GM19397 (cell line): ENCODE data around the gene TNFRSF4.

Source experiments
- ATAC-seq: cut with Tn5 transposase; IDR thresholded peaks from one replicate; pipeline ENCODE4 v1.9.1; 2021; ENCODE audit warnings: mild to moderate bottlenecking, moderate library complexity; ENCODE audit not compliant: unreplicated experiment

Gene TNFRSF4

DNA sequence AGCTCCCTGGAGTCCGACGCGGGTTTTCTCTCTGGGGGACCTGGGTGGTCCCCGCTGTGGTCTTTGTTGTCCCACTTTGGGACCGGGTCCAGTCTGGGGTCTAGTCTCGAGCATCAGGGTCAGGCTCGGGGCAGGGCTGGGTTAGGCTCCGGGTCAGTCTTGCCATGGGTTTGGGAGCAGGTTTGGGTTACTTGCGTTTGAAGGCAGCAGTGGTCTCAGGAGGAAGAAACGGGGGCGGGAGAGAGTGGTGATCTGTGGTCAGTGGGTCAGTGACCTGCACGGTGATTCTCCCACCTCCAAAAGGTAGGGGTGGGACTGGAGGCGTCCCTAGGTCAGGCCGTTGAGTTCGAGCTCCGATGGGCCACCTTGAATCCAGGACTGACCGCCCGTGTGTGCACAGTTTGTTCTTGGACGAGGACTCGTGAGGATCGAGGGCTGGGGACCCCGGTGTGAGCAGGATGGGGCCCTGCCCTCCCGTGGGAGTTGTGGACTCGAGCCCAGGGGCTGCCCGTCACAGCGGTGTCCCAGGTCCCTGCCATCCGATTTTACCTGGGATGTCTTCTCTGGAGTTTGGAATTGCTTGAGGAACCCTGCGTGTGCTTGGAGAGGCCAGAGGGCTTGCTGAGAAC, 20.3 kb upstream of the TNFRSF4 start:
- no peak for ATAC-seq

DNA sequence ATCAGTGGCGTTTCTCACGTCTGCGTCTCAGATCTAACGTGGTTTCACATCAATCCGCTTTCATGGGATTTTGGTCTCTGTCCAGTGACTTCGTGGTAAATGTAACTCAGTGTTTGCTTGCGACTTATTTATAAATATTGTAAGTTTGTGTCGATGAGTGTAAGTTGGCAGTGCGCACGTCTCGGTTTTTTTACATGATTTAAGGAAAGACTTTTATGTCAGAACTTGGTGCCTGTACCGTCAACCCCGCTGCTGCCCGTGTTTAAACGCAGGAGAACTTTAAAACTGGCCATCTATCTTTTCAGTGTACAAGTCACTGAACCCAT, 19.6 kb upstream of the TNFRSF4 start:
- ATAC-seq = no peak

- ATAC-seq = no peak
Measured at GRCh38 chr1:1232796-1233566, 19.0 kb upstream of the TNFRSF4 start.

DNA sequence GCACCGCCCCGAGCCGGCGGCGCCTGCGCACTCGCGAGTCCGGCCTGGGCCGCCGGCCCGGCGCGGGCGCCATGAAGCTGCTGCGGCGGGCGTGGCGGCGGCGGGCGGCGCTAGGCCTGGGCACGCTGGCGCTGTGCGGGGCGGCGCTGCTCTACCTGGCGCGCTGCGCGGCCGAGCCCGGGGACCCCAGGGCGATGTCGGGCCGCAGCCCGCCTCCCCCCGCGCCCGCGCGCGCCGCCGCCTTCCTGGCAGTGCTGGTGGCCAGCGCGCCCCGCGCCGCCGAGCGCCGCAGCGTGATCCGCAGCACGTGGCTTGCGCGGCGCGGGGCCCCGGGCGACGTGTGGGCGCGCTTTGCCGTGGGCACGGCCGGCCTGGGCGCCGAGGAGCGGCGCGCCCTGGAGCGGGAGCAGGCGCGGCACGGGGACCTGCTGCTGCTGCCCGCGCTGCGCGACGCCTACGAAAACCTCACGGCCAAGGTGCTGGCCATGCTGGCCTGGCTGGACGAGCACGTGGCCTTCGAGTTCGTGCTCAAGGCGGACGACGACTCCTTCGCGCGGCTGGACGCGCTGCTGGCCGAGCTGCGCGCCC, 18.3 kb upstream of the TNFRSF4 start, which contains the start of gene B3GALT6:
B3GALT6 (plus strand) TSS at position 30 of the 588 bp plus-strand sequence; CDS start at position 72, 42 bp downstream.
- no peak for ATAC-seq

DNA sequence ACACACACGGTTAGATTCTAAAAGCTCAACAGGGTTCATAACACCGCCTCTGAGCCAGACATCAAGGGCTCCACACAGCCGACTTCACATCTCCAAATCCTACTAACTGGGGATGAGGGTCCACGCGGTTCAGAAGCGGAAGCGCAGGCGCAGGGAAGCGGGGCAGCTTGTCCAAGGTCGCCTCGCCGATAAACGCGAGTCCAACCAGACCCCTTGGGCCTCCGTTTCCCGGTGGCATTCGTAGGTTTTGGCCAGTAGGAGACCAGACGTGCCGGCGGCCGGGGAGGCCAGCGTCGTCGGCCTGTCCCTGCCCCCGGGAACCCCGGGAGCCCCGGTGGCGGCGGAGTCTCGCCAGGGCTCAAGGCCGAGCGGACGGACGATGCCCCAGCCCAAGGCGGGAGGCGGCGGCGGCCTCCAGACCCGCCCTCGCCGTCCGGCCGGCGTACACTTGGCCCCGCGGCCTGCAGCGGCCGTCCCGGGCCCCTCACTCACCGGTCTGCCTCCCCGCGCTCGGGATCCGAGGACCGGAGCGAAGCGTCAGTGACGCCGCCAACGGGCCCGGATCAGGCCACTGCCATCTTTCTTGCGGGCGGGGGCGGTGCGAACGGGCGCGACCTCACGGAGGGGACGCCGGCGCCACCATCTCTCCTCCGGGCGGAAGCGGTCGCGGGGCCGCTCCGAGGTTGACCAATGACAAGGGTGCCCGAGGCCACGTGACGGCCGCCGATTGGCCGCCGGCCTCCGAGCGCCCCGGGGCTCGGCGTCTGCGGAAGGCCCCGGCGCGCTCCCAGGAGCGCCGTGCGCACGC, 17.7 kb upstream of the TNFRSF4 start, which contains the start of gene SDF4:
SDF4 (minus strand) TSS at position 602 of the 808 bp plus-strand sequence. CDS start 3,229 bp downstream, outside the sequence.
- peak; percentile 90 for ATAC-seq

DNA sequence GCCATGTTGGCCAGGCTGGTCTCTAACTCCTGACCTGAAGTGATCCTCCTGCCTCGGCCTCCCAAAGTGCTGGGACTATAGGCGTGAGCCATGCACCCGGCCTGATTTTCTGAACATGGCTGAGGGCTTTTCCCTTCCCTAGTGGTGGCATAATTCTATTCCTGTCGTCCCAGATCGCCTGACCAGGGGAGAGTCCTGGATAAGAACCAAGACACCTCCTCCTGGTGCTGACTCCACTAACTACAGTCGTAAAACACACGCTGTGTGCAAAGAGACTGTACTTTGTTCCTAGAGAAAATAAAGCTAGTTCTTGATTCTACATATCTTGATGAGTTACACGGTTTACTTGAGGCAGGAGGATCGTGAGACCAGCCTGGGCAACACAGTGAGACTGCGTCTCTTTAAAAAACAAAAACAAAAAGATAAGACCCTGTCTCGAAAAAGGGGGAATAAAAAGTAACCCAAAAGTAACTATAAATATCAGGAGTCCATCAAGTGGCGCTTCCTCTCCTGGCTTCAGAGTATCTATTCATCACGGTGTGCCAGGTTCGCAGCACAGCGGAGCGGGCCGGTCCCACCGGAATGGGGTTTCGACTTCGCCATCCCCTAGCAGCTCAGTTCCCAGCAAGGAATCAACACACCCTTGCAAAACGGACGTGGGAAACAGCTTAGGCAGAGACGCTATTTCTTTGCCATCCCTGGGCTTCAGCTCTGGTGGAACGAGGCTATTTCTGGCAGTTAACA, 16.9 kb upstream of the TNFRSF4 start:
- no peak for ATAC-seq

DNA sequence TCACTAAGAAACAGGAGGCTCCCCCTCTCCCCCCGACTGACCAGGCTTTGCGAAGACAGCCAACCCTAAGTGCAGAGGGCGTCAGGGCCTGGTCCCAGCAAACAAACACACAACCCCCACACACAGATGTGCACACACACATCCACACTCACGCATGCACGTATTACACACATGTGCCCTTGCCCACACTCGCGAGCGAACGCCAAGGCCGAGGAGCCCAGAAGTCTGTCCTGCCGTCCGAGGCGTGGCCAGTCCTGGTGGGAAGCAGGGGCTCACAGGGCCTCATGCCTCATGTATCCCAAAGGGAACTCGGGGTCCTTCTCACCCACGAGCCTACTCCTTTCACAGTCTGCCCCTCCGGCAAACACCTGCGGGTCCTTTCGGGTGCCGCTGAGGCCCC, 15.8 kb upstream of the TNFRSF4 start:
- ATAC-seq = no peak

- no peak for ATAC-seq
Measured at GRCh38 chr1:1228596-1229321, 14.8 kb upstream of the TNFRSF4 start.

DNA sequence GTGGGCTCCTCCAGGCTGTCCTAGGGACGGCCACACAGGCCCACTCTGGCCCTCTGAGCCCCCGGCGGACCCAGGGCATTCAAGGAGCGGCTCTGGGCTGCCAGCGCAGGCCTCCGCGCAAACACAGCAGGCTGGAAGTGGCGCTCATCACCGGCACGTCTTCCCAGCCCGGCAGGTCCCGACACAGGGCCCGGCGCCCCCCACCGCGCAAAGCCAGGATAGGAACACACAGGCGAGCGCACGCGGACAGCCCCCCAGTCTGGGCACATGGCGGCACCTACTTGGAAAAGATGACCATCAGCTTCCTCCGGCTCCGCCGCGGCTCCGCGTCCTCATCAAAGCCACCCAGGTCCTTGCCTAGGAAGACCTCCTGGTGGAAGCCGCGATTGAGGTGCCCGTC, 14.2 kb upstream of the TNFRSF4 start:
- ATAC-seq = no peak

DNA sequence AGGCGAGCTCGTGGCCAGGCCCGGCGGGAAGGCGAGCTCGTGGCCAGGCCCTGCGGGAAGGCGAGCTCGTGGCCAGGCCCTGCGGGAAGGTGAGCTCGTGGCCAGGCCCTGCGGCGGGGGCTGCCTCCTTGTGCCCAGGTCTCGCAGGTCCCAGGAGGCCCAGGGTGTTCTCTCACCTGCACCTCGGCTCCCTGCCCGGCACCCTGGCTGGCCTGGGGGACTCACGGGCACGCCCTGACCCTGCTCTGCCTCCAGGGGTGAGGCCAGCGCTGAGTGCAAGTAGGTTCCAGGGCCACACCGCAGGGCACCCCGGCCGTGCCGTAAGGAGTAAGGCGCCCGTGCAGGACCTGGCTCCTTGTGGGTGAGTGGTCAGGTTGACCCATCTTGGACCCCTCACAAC, 13.4 kb upstream of the TNFRSF4 start:
- ATAC-seq = no peak

DNA sequence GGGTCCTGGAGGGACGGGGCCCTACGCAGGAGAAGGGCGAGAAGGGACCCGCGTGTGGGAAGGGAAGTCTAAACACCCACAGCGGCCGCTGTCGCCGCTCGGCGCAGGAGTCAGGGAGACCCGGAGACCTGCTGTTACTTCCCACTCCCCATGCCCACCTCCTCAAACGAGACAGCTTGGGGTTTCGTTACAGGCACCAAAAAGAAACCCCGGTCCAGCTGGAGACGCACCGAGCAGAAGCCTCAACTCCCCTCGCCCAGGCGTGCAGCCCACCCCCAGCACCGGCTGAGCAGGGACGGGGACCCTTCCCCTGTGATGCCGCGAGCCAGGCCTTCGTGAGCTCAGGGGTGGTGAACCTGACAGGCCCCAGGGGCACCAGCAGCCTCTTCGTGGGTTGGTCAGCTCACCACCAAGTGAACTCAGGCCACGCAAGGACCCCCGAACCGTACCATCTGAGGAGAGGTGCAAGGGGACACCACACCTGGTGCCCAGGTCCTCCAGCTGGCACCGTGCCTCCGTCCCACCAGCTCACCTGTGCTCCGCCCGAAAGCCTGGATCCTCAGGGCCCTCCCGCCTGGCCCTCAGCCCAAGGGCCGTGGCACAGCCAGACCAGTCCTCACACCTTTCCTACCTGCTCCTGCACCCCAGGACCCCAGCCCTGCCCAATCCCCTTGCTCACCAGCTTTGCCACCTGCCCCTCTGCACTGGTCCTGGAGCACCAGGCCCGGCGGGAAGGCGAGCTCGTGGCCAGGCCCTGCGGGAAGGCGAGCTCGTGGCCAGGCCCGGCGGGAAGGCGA, 12.8 kb upstream of the TNFRSF4 start:
- ATAC-seq = no peak

- ATAC-seq = no peak
Measured at GRCh38 chr1:1225913-1226312, 12.0 kb upstream of the TNFRSF4 start.

GRCh38 chr1:1225238-1225845, 11.4 kb upstream of the TNFRSF4 start:
- ATAC-seq = no peak

GRCh38 chr1:1223891-1224290, 9.9 kb upstream of the TNFRSF4 start:
- ATAC-seq = no peak

GRCh38 chr1:1223321-1223720, 9.4 kb upstream of the TNFRSF4 start:
- ATAC-seq = no peak

DNA sequence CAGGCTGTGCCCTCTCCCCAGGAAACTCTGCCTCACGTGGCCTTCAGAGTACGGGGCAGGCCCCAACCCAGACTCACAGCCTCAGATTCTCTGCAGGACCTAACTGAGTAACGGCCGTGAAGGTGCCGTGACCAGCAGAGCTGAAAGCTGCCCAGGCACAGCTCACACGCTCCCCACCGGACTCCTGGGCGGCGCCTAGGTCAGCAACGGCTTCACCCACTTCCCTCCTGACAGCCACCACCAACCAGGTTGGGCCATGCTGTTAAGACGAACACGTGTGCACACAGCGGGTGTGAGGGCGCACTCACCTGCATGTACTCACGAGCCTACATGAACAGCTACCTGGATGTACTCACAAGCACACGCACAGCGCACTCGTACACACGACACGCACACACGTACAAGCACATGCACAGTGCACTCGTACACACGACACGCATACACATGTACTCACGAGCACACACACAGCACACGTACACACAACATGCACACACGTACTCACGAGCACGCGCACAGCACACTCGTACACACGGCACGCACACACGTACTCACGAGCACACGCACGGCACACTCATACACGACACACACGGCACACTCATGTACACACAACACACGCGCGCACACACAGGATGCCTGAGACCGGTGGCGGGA, 8.7 kb upstream of the TNFRSF4 start:
- no peak for ATAC-seq

DNA sequence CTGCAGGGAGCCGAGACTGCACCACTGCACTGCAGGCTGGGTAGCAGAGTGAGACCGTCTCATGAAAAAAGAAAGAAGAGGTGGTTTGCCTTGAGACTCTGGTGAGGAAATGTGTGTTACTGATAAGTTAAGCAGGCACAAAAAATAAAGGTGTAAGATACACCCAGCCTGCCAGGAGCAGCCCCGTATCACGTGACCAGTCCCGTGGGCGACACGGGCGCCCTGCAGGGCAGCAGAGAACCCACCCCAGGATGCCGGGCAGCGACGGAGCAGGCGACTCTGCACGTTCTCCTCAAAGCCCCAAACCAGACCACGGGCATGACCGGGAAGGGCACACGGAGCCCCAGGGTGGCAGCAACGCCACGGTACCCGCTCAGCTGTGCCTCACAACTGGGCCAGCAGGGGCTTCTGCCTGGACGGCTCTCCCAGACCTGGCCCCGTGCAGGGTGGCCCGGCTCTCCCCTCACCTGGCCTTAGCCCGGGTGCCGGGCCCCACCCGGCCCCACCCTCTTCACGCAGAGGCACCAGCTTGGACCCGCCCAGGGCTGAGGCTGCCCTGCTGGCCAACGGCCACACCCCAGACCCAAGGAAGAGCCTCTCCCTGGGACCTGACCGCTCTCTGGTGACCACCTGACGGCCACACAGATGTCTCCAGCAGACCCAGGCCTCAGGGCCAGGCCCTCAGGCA, 8.1 kb upstream of the TNFRSF4 start:
- no peak for ATAC-seq

DNA sequence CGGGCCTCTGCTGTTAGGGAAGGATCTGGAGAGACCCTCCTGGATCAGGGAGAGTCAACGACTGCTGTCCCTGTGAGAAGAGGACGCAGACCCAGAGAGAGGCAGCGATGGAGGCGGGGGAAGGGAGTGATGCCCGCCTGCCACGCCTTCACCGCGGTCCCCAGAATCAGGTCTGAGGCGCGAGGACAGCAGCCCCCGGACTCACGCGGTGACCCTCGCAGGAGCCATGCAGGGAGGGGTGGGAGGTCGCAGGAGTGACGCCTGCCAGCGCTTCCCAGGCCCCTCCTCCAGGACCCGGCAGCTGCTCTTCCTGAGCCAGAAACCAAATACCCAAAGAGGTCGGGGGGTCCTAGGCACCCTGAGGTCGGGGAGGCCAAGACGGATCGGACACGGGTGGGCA, 6.2 kb upstream of the TNFRSF4 start:
- no peak for ATAC-seq
